Fibroblast of pulmonary artery (primary cell): Measurements from ENCODE around the gene XCR1.

Source experiments
- DNase-seq: peaks from one replicate; pipeline ENCODE4 v3.0.0-alpha.2; 2010; ENCODE audit warnings: low read depth
- H3K4me3 ChIP-seq: replicated peaks from 2 replicates; pipeline ENCODE4 v1.5.1; 2011; ENCODE audit warnings: low read depth, mild to moderate bottlenecking, control low read depth, low read length, moderate library complexity
- TF ChIP-seq, protein P1 (sequence below): IDR thresholded peaks from 2 replicates; pipeline ENCODE4 v1.5.1; 2011; ENCODE audit warnings: mild to moderate bottlenecking, control low read depth, low read length, inconsistent platforms; ENCODE audit errors: missing control alignments

The XCR1 gene

DNA sequence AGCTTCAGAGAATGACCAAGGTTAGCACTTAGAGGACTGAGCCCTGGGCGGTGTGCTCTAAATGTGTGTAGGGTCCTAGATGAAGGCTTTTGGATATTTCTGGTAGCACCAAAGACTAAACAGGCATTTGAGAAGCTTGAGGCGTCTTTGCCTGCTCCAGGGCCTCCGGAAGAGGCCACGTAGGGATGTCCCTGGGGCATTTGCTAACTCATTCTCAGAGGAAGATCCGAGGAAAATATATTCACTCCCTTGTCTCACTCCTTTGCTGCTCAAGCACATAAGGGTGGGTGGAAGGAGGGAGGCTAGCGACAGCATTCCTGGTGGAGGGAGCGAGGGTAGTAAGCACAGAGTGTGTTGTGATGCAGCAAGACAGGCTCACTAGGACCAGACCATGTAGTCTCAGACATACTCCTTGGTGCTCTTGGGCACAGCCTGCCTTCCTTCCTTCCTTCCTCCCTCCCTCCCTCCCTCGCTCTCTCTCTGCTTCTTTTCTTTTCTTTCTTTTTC lies 38.5 kb upstream of the XCR1 start:
- H3K4me3 ChIP-seq = no peak overlapping the region
- TF ChIP-seq, protein P1, sequence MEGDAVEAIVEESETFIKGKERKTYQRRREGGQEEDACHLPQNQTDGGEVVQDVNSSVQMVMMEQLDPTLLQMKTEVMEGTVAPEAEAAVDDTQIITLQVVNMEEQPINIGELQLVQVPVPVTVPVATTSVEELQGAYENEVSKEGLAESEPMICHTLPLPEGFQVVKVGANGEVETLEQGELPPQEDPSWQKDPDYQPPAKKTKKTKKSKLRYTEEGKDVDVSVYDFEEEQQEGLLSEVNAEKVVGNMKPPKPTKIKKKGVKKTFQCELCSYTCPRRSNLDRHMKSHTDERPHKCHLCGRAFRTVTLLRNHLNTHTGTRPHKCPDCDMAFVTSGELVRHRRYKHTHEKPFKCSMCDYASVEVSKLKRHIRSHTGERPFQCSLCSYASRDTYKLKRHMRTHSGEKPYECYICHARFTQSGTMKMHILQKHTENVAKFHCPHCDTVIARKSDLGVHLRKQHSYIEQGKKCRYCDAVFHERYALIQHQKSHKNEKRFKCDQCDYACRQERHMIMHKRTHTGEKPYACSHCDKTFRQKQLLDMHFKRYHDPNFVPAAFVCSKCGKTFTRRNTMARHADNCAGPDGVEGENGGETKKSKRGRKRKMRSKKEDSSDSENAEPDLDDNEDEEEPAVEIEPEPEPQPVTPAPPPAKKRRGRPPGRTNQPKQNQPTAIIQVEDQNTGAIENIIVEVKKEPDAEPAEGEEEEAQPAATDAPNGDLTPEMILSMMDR = no peak
- DNase-seq = no peak

DNA sequence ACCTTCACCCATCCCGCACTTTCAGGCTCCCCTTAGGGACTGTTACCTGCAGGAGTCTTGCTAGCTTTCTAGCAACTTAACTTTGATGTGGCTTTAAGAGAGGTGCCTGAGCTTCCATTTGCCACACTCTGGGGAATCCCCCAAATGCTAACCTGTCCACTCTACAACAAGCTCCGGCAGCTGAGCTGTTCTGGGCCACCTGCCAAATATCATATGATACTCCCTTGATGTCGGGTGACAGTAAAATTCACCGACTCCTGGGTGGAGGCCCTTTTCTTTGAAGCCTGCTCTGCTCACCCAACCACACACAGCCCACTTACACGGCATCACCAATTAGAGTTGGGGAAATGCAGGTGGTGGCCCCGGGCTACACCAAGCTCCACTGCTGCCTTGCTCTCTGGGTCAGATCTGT lies 38.0 kb upstream of the XCR1 start:
- H3K4me3 ChIP-seq = no peak overlapping the region
- TF ChIP-seq, protein P1 = no peak
- DNase-seq = no peak

DNA sequence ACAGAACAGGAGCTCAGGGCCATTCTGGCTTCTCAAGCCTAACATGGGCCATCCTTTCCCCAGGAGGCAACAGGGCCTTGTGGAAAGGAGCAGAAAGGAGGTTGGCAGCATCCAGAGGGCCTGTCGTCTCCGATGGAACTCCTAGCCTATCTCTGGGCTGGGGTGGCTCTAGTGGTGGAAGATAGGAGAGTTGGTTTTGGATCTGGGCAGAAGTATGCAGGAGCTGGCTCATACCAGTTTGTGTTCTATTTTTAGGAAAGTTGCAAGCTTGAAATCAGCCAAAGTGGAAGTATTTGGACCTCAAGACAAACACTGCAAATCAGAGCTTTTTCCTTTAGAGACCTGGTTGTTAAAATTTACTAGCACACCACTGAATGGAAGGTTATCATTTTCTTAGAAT lies 35.4 kb upstream of the XCR1 start:
- TF ChIP-seq, protein P1 = no peak
- H3K4me3 ChIP-seq = no peak overlapping the region
- no peak for DNase-seq

DNA sequence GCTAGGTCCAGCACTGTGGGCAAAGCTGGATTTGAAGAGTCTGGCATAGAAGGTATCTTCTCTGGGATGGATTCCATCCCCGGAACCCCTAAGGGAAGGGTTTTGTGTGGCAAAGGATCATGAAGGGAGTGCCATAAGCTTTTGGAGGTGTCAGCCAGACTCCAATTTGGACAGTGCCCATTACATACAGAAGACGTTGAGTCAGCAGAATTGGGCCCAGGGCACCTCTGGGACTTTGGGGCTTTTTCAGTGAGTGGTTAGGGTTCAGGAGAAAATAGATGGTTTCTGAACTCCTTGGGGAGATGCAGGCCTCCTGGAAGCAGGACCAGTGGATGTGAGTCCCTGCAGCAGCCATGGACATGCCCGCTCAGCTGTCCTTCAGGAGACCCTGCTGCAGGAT lies 34.6 kb upstream of the XCR1 start:
- H3K4me3 ChIP-seq = no peak overlapping the region
- TF ChIP-seq, protein P1 = no peak
- no peak for DNase-seq

DNA sequence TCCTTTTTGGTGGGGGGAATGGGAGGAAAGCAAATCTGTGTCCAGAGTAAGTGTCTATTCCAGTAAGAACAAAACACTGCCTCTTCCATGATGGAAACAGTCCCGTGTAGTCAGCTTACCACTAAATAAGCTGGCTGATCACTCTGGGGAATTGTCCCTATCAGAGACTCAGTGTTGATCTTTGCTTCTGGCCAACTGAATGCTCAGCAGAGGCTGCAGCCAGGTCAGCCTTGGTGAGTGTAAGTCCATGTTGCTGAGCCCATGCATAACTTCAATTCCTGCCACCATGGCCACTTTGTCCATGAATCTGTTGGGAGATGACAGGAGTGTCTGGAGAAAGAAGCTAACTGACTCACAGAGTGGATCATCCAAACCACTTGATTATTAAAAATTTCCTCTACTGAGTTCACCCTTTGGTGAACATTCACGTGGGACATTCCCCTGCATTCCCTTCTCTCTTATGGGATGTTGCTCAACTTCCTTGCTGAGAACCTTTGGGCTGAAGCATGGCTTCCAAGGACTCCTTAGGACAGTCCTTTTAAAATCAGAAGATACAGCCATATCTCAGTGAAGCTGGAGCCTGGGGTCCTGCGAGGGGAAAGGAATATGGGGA lies 33.9 kb upstream of the XCR1 start:
- no peak for DNase-seq
- H3K4me3 ChIP-seq = no peak overlapping the region
- TF ChIP-seq, protein P1 = no peak

DNA sequence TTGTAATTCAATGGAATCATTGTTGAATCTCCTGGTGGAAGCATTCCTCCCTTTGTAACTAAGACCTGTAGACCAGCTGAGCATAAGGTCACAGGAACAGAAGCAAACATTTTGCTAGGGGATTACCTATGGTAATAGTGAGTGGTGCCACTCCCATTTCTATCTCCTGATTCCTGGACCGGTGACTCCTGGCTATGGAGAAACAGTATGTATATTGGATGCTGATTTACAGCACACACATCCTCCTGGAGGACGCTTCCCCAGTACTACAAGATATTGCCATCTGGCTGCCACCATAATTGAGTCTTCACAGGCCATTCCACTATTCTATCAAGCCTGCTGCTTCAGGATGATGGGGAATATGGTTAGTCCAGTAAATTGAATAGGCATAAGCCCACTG lies 33.3 kb upstream of the XCR1 start:
- H3K4me3 ChIP-seq = no peak overlapping the region
- no peak for DNase-seq
- TF ChIP-seq, protein P1 = no peak

DNA sequence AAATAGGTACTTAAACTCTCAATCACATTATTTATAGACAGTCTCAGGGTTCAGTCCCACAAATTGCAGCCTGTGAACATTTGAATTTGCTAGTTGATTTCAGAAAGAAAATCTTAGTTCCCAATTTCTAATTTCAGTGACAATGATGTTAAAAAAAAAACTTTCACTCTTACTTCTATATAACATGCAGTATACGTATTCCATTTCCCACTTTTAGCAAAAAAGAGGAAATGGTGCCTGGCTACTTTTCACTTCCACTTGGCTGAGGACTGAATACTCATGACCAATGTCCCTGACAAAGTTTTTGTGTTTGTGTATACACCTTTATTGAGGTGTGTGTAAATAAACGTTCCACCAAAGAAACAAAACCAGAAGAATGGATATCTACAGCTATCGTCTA lies 32.1 kb upstream of the XCR1 start:
- H3K4me3 ChIP-seq = no peak overlapping the region
- TF ChIP-seq, protein P1 = no peak
- no peak for DNase-seq
